Measurements from ENCODE around the gene OR4F6.

The OR4F6 gene

GRCh38 chr15:101803676-101804075 lies 367 bp downstream of the OR4F6 start:
- no peaks in the 10 kb centered on the region for H3K36me3 ChIP-seq (ENCODE audit: control insufficient read depth, insufficient read depth, low read length)
- no peaks in the 10 kb centered on the region for H3K4me1 ChIP-seq (ENCODE audit: control insufficient read depth, insufficient read depth, low read length, poor library complexity, severe bottlenecking)
- no peak overlapping the region for H3K27ac ChIP-seq (ENCODE audit: insufficient read depth, low read length, poor library complexity, severe bottlenecking)
- no peaks in the 10 kb centered on the region for H3K27me3 ChIP-seq (replicated peaks; ENCODE audit: control insufficient read depth, insufficient read depth, low read length, poor library complexity, severe bottlenecking)
- no peak overlapping the region for H3K4me3 ChIP-seq (ENCODE audit: insufficient read depth, low read depth, low read length, poor library complexity, severe bottlenecking)
- no peaks in the 10 kb centered on the region for H3K9me3 ChIP-seq (ENCODE audit: control insufficient read depth, low read length)
- DNase-seq = no peak

- H3K4me1 ChIP-seq (ENCODE audit: control insufficient read depth, insufficient read depth, low read length, poor library complexity, severe bottlenecking) = no peaks in the 10 kb centered on the region
- DNase-seq = no peak
- no peaks in the 10 kb centered on the region for H3K27me3 ChIP-seq (replicated peaks; ENCODE audit: control insufficient read depth, insufficient read depth, low read length, poor library complexity, severe bottlenecking)
- H3K9me3 ChIP-seq (ENCODE audit: control insufficient read depth, low read length) = no peaks in the 10 kb centered on the region
- no peaks in the 10 kb centered on the region for H3K36me3 ChIP-seq (ENCODE audit: control insufficient read depth, insufficient read depth, low read length)
- H3K4me3 ChIP-seq (ENCODE audit: insufficient read depth, low read depth, low read length, poor library complexity, severe bottlenecking) = no peak overlapping the region
- no peak overlapping the region for H3K27ac ChIP-seq (ENCODE audit: insufficient read depth, low read length, poor library complexity, severe bottlenecking)
Measured at GRCh38 chr15:101804375-101804774, 1.1 kb downstream of the OR4F6 start.

- Histone ChIP-seq H3K27ac (ENCODE audit: insufficient read depth, low read length, poor library complexity, severe bottlenecking) (no peak overlapping the region), H3K9me3 (ENCODE audit: control insufficient read depth, low read length) (no peaks in the 10 kb centered on the region), H3K4me3 (ENCODE audit: insufficient read depth, low read depth, low read length, poor library complexity, severe bottlenecking) (no peak overlapping the region), H3K36me3 (ENCODE audit: control insufficient read depth, insufficient read depth, low read length) (no peaks in the 10 kb centered on the region), H3K27me3 (replicated peaks; ENCODE audit: control insufficient read depth, insufficient read depth, low read length, poor library complexity, severe bottlenecking) (no peaks in the 10 kb centered on the region), H3K4me1 (ENCODE audit: control insufficient read depth, insufficient read depth, low read length, poor library complexity, severe bottlenecking) (no peaks in the 10 kb centered on the region)
- no peak for DNase-seq
Measured at GRCh38 chr15:101804941-101805340, 1.6 kb downstream of the OR4F6 start.

- H3K27me3 ChIP-seq (replicated peaks; ENCODE audit: control insufficient read depth, insufficient read depth, low read length, poor library complexity, severe bottlenecking) = no peaks in the 10 kb centered on the region
- H3K36me3 ChIP-seq (ENCODE audit: control insufficient read depth, insufficient read depth, low read length) = no peaks in the 10 kb centered on the region
- no peaks in the 10 kb centered on the region for H3K4me1 ChIP-seq (ENCODE audit: control insufficient read depth, insufficient read depth, low read length, poor library complexity, severe bottlenecking)
- H3K27ac ChIP-seq (ENCODE audit: insufficient read depth, low read length, poor library complexity, severe bottlenecking) = no peak overlapping the region
- no peak overlapping the region for H3K4me3 ChIP-seq (ENCODE audit: insufficient read depth, low read depth, low read length, poor library complexity, severe bottlenecking)
- no peaks in the 10 kb centered on the region for H3K9me3 ChIP-seq (ENCODE audit: control insufficient read depth, low read length)
- DNase-seq = no peak
Measured at GRCh38 chr15:101805605-101806345, 2.5 kb downstream of the OR4F6 start.

GRCh38 chr15:101807345-101807945 lies 4.1 kb downstream of the OR4F6 start:
- Histone ChIP-seq H3K4me3 (ENCODE audit: insufficient read depth, low read depth, low read length, poor library complexity, severe bottlenecking) (no peak overlapping the region), H3K9me3 (ENCODE audit: control insufficient read depth, low read length) (no peaks in the 10 kb centered on the region), H3K27me3 (replicated peaks; ENCODE audit: control insufficient read depth, insufficient read depth, low read length, poor library complexity, severe bottlenecking) (peaks cover 2% of the 10 kb centered on the region), H3K36me3 (ENCODE audit: control insufficient read depth, insufficient read depth, low read length) (no peaks in the 10 kb centered on the region), H3K27ac (ENCODE audit: insufficient read depth, low read length, poor library complexity, severe bottlenecking) (no peak overlapping the region), H3K4me1 (ENCODE audit: control insufficient read depth, insufficient read depth, low read length, poor library complexity, severe bottlenecking) (no peaks in the 10 kb centered on the region)
- no peak for DNase-seq

GRCh38 chr15:101808201-101808600 lies 4.9 kb downstream of the OR4F6 start:
- no peak overlapping the region for H3K4me3 ChIP-seq (ENCODE audit: insufficient read depth, low read depth, low read length, poor library complexity, severe bottlenecking)
- no peak for DNase-seq

GRCh38 chr15:101810456-101810855 lies 7.1 kb downstream of the OR4F6 start:
- Histone ChIP-seq H3K4me3 (ENCODE audit: insufficient read depth, low read depth, low read length, poor library complexity, severe bottlenecking) (no peak overlapping the region), H3K27ac (ENCODE audit: insufficient read depth, low read length, poor library complexity, severe bottlenecking) (no peak overlapping the region), H3K36me3 (ENCODE audit: control insufficient read depth, insufficient read depth, low read length) (no peaks in the 10 kb centered on the region), H3K27me3 (replicated peaks; ENCODE audit: control insufficient read depth, insufficient read depth, low read length, poor library complexity, severe bottlenecking) (peaks cover 2% of the 10 kb centered on the region), H3K4me1 (ENCODE audit: control insufficient read depth, insufficient read depth, low read length, poor library complexity, severe bottlenecking) (no peaks in the 10 kb centered on the region), H3K9me3 (ENCODE audit: control insufficient read depth, low read length) (no peaks in the 10 kb centered on the region)
- DNase-seq = no peak

More at GRCh38 chr15:101808201-101808600, 4.9 kb downstream of the OR4F6 start:
- H3K27me3 ChIP-seq (replicated peaks; ENCODE audit: control insufficient read depth, insufficient read depth, low read length, poor library complexity, severe bottlenecking) = peaks cover 2% of the 10 kb centered on the region
- H3K36me3 ChIP-seq (ENCODE audit: control insufficient read depth, insufficient read depth, low read length) = no peaks in the 10 kb centered on the region
- H3K4me1 ChIP-seq (ENCODE audit: control insufficient read depth, insufficient read depth, low read length, poor library complexity, severe bottlenecking) = no peaks in the 10 kb centered on the region
- no peak overlapping the region for H3K27ac ChIP-seq (ENCODE audit: insufficient read depth, low read length, poor library complexity, severe bottlenecking)
- H3K9me3 ChIP-seq (ENCODE audit: control insufficient read depth, low read length) = no peaks in the 10 kb centered on the region

GRCh38 chr15:101810876-101811275 lies 7.6 kb downstream of the OR4F6 start:
- no peaks in the 10 kb centered on the region for H3K36me3 ChIP-seq (ENCODE audit: control insufficient read depth, insufficient read depth, low read length)
- H3K4me3 ChIP-seq (ENCODE audit: insufficient read depth, low read depth, low read length, poor library complexity, severe bottlenecking) = no peak overlapping the region
- H3K27ac ChIP-seq (ENCODE audit: insufficient read depth, low read length, poor library complexity, severe bottlenecking) = no peak overlapping the region
- DNase-seq = no peak
- H3K9me3 ChIP-seq (ENCODE audit: control insufficient read depth, low read length) = no peaks in the 10 kb centered on the region
- peaks cover 2% of the 10 kb centered on the region for H3K27me3 ChIP-seq (replicated peaks; ENCODE audit: control insufficient read depth, insufficient read depth, low read length, poor library complexity, severe bottlenecking)
- H3K4me1 ChIP-seq (ENCODE audit: control insufficient read depth, insufficient read depth, low read length, poor library complexity, severe bottlenecking) = no peaks in the 10 kb centered on the region

- Histone ChIP-seq H3K36me3 (ENCODE audit: control insufficient read depth, insufficient read depth, low read length) (no peaks in the 10 kb centered on the region), H3K27ac (ENCODE audit: insufficient read depth, low read length, poor library complexity, severe bottlenecking) (no peak within 1 kb of the TSS), H3K9me3 (ENCODE audit: control insufficient read depth, low read length) (no peaks in the 10 kb centered on the region), H3K4me1 (ENCODE audit: control insufficient read depth, insufficient read depth, low read length, poor library complexity, severe bottlenecking) (no peaks in the 10 kb centered on the region), H3K27me3 (replicated peaks; ENCODE audit: control insufficient read depth, insufficient read depth, low read length, poor library complexity, severe bottlenecking) (peaks cover 2% of the 10 kb centered on the region), H3K4me3 (ENCODE audit: insufficient read depth, low read depth, low read length, poor library complexity, severe bottlenecking) (no peak within 1 kb of the TSS)
- DNase-seq = no peak
Measured at GRCh38 chr15:101811902-101812301, 8.6 kb downstream of the OR4F6 start, which contains the start of gene OR4F15. OR4F15 (plus strand) TSS chr15:101812202; CDS start chr15:101818187, 5,985 bp downstream.

- Histone ChIP-seq H3K4me3 (ENCODE audit: insufficient read depth, low read depth, low read length, poor library complexity, severe bottlenecking) (no peak overlapping the region), H3K4me1 (ENCODE audit: control insufficient read depth, insufficient read depth, low read length, poor library complexity, severe bottlenecking) (no peaks in the 10 kb centered on the region), H3K27ac (ENCODE audit: insufficient read depth, low read length, poor library complexity, severe bottlenecking) (no peak overlapping the region), H3K9me3 (ENCODE audit: control insufficient read depth, low read length) (no peaks in the 10 kb centered on the region), H3K36me3 (ENCODE audit: control insufficient read depth, insufficient read depth, low read length) (no peaks in the 10 kb centered on the region), H3K27me3 (replicated peaks; ENCODE audit: control insufficient read depth, insufficient read depth, low read length, poor library complexity, severe bottlenecking) (peaks cover 2% of the 10 kb centered on the region)
- no peak for DNase-seq
Measured at GRCh38 chr15:101813803-101814534, 10.7 kb downstream of the OR4F6 start.
